Measurements from ENCODE around the gene NR0B1. TPM values are rescaled to one million over a fixed set of nuclear protein-coding genes. Genes with fewer than 3 reads are reported as not detected.

The NR0B1 gene
- polyA plus RNA-seq, 1 experiment, result 0.10 TPM

DNA sequence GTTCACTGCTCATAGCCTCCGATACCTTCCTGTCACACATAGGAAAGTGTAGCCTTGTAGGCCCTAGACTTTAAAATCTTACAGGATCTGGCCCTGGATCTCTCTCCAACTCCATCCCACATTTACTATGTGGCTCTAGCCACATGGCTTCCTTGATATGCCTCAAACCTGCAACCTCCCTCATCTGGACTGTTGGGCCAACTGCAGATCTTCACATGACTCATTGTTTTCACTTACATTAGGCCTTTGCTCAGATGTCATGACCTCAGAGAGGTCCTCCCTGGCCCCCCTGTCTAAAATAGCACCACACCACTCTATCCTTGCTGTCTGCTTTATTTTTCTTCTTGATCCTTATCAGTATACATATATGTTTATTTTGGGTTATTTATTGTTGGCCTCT is 8.1 kb upstream of the NR0B1 start:
- CTCF ChIA-PET, result no interaction called here
- TF ChIP-seq, protein P1, sequence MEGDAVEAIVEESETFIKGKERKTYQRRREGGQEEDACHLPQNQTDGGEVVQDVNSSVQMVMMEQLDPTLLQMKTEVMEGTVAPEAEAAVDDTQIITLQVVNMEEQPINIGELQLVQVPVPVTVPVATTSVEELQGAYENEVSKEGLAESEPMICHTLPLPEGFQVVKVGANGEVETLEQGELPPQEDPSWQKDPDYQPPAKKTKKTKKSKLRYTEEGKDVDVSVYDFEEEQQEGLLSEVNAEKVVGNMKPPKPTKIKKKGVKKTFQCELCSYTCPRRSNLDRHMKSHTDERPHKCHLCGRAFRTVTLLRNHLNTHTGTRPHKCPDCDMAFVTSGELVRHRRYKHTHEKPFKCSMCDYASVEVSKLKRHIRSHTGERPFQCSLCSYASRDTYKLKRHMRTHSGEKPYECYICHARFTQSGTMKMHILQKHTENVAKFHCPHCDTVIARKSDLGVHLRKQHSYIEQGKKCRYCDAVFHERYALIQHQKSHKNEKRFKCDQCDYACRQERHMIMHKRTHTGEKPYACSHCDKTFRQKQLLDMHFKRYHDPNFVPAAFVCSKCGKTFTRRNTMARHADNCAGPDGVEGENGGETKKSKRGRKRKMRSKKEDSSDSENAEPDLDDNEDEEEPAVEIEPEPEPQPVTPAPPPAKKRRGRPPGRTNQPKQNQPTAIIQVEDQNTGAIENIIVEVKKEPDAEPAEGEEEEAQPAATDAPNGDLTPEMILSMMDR (IDR thresholded peaks at IDR 0.05; ENCODE audit: insufficient read depth, low read depth, low read length), result no peak
- POLR2A ChIA-PET, result no interaction called here
- no peak for DNase-seq (ENCODE audit: low read depth)
- Histone ChIP-seq H3K4me3 (ENCODE audit: low read depth, low read length) (no peak overlapping the region), H3K36me3 (ENCODE audit: control insufficient read depth, insufficient read depth, low read length) (no peaks in the 10 kb centered on the region), H3K27me3 (ENCODE audit: control insufficient read depth, insufficient read depth, low read length) (no peaks in the 10 kb centered on the region)

DNA sequence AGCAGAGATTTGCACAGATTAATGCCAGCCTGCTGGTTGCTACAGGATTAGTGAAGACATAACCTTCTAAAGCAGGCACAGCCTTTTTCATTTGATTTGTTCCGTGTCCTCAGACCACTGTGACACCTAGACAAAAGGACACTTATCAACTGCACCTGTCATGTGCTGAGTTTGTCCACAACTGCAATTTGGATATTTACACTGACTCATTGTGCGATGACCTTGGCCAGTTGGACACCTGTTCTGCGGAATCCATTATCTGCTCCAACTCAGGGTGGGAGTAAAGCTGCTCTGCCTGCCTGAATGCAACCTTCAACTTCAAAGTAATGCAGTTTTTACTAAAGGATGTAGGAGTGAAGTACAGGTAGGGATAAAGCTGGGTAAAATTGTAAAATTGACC is 4.1 kb upstream of the NR0B1 start:
- no peak for DNase-seq (ENCODE audit: low read depth)
- no peaks in the 10 kb centered on the region for H3K36me3 ChIP-seq (ENCODE audit: control insufficient read depth, insufficient read depth, low read length)
- ChIA-PET POLR2A (no interaction called here), CTCF (no interaction called here)
- TF ChIP-seq, protein P1 (IDR thresholded peaks at IDR 0.05; ENCODE audit: insufficient read depth, low read depth, low read length), result no peak
- H3K27me3 ChIP-seq (ENCODE audit: control insufficient read depth, insufficient read depth, low read length), result peaks cover 4% of the 10 kb centered on the region
- H3K4me3 ChIP-seq (ENCODE audit: low read depth, low read length), result no peak overlapping the region

DNA sequence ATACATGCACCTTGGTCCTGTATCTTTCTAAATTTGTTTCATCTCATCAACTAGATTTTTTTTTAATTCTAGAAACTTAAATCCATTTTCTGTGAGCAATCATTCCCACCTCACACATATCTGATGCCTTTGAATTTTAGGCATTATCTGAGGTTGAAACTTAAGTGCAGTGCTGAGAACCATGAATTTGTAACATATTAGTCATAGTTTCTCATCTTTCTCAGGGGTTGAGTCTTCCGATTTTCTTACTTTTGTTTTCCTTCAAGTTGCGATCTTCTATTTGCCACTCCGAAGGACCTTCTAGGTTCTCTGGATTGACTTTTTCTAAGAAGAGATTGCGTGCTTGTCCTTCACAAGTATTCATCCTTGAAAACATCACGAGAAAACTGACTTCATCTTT is 3.7 kb upstream of the NR0B1 start:
- TF ChIP-seq, protein P1 (IDR thresholded peaks at IDR 0.05; ENCODE audit: insufficient read depth, low read depth, low read length), result no peak
- ChIA-PET CTCF (no interaction called here), POLR2A (no interaction called here)
- DNase-seq (ENCODE audit: low read depth), result no peak
- H3K36me3 ChIP-seq (ENCODE audit: control insufficient read depth, insufficient read depth, low read length), result no peaks in the 10 kb centered on the region
- no peak overlapping the region for H3K4me3 ChIP-seq (ENCODE audit: low read depth, low read length)
- peaks cover 4% of the 10 kb centered on the region for H3K27me3 ChIP-seq (ENCODE audit: control insufficient read depth, insufficient read depth, low read length)

DNA sequence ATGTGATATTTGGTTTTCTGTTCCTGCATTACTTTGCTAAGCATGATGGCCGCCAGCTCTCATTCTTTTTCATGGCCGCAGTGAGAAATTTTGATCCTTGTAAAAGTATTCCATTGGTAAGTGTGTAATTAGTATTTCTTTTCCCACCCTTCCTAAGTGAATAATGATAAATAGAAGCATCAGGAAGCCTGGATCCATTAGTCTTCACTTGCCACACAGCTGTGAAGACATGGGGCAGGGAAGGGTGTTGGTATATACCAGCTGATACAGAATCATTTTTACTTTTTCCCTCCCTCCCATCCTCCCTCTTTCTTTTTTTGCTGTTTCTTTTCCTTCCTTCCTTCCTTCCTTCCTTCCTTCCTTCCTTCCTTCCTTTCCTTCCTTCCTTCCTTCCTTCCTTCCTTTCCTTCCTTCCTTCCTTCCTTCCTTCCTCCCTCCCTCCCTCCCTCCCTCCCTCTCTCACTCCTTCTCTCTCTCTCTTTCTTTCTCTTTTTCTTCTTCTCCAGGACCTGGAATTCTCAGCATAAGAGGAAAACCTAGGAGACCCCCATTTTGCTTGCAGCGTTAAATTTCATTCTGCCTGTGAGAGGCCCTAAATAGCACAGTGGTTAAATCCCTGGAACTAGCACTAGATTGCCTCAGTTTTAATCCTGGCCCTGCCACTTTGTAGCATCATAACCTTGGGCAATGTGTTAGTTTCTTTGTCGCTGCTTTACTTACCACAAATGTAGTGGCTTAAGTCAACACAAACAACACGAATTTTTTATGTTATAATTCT is 1.4 kb upstream of the NR0B1 start:
- Histone ChIP-seq H3K4me3 (ENCODE audit: low read depth, low read length) (no peak overlapping the region), H3K27me3 (ENCODE audit: control insufficient read depth, insufficient read depth, low read length) (peaks cover 4% of the 10 kb centered on the region), H3K36me3 (ENCODE audit: control insufficient read depth, insufficient read depth, low read length) (no peaks in the 10 kb centered on the region)
- TF ChIP-seq, protein P1 (IDR thresholded peaks at IDR 0.05; ENCODE audit: insufficient read depth, low read depth, low read length), result no peak
- ChIA-PET CTCF (interaction anchor here (0.7 kb wide), 1 partner anchor 193 kb away, joined by 3 read pairs; no protein-coding TSS in a partner anchor), POLR2A (no interaction called here)
- no peak for DNase-seq (ENCODE audit: low read depth)

DNA sequence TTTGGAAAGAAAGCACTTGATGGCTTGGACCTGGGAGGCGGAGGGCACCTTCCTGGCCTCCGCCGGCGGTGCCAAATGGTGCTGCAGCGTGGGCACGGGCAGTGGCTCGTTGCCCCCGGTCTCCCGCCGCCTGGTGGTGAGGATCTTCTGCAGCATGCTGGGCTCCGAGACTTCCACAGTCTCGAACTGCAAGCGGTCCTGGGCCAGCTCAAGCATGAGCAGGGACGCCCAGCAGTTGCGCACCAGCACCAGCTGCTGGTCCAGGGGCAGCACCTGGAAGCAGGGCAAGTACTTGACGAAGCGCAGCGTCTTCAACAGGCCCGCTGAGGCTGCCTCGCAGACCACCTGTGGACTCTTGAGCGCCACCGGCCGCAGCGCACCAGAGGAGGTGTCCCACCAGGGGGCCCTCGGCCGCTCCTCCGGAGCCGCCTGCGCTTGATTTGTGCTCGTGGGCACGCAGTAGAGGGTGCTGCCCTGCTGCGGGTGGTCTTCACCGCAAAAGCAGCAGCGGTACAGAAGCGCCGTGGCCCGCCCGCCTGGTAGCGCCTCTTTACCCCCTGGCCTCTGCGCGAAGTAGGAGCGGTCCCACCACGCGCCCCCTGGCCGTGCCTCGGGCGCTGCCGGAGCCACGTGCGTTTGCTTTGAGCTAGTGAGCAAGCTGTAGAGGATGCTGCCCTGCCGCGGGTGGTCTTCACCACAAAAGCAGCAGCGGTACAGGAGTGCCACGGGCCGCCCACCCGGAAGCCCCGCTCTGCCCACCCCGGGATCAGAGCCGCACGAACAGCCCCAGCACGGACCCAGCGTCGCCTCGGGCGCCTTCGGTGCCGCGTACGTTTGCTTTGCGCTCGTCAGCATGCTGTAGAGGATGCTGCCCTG is 689 bp downstream of the NR0B1 start:
- no peak for DNase-seq (ENCODE audit: low read depth)
- TF ChIP-seq, protein P1 (IDR thresholded peaks at IDR 0.05; ENCODE audit: insufficient read depth, low read depth, low read length), result peak; percentile 26; the same call in 1 of the 2 replicates
- Histone ChIP-seq H3K36me3 (ENCODE audit: control insufficient read depth, insufficient read depth, low read length) (no peaks in the 10 kb centered on the region), H3K4me3 (ENCODE audit: low read depth, low read length) (peak overlapping the region; percentile 26), H3K27me3 (ENCODE audit: control insufficient read depth, insufficient read depth, low read length) (peaks cover 4% of the 10 kb centered on the region)
- ChIA-PET POLR2A (interaction anchor here (0.6 kb wide), 1 partner anchor 300 kb away, joined by 3 read pairs; no protein-coding TSS in a partner anchor), CTCF (no interaction called here)
